Stomach smooth muscle (tissue), 2 donors: ENCODE data around the gene AP1G2.

Source experiments
- H3K27ac ChIP-seq: one replicate; pipeline ENCODE4 v1.7.0; 2013; ENCODE audit warnings: mild to moderate bottlenecking, low read length, inconsistent platforms
- H3K27me3 ChIP-seq, 2 donors: one replicate each; pipeline ENCODE4 v1.7.0; 2013; ENCODE audit warnings: low read length in 2 of 2; ENCODE audit not compliant: insufficient read depth in 2 of 2, control insufficient read depth in 1 of 2
- H3K36me3 ChIP-seq, 2 donors: one replicate each; pipeline ENCODE4 v1.7.0; 2013; ENCODE audit warnings: low read length in 2 of 2; ENCODE audit not compliant: control insufficient read depth in 2 of 2, insufficient read depth in 2 of 2
- H3K4me1 ChIP-seq: one replicate; pipeline ENCODE4 v1.7.0; 2013; ENCODE audit warnings: low read length; ENCODE audit not compliant: control insufficient read depth, insufficient read depth
- H3K4me3 ChIP-seq, 2 donors: one replicate each; pipeline ENCODE4 v1.7.0; 2013; ENCODE audit warnings: low read length in 2 of 2
- H3K9ac ChIP-seq, 2 donors: one replicate each; pipeline ENCODE4 v1.7.0; 2013; ENCODE audit warnings: low read length in 2 of 2, mild to moderate bottlenecking in 1 of 2
- H3K9me3 ChIP-seq, 2 donors: one replicate each; pipeline ENCODE4 v1.7.0; 2013; ENCODE audit warnings: low read length in 2 of 2; ENCODE audit not compliant: control insufficient read depth in 2 of 2
- donor health status: healthy.
- donor health status: Pancreatic carcinoma.

The AP1G2 gene

DNA sequence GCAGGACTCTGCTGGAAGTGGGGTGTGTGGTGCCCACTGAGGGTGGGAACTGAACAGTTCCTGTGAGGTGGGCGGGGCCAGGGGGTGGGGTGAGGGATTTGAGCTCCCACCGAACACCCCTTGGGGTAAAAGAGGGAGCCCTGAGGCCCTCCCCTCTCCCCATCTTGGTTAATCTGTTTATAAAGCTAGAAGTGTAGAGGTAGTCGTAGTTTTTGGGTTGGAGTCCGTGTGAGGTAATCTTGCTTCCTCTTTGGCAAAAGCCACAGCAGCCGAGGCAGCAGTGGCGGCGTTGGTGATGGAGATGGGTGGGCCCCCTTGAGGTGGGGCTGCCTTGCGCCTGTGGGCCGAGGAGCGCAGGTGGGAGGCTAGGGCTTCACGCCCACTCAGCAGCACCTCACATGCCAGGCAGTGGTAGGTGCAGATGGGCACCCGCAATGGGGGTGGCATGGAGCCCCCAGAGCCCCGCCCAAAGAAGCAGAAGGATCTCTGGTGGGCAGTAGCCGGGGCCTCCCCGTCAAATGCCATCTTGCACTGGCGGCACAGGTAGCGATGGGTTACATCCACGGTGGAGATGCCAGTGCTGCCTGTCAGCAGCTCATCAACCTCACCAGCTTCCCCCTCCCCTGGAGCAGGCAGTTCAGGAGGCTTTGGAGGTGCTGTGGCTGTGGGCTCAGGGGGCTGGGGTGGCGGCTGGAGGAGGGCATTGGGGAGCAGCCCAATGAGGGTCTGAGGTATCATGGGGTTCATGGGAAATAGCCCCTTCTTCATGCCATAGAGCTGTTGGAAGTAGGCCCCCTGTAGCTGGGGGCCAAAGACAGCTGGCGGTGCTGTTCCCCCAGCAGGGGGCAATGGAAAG is 45.6 kb downstream of the AP1G2 start:
- Histone ChIP-seq H3K9ac (no peak overlapping the region), H3K4me1 (no peaks in the 10 kb centered on the region), H3K27me3 (no peaks in the 10 kb centered on the region), H3K9me3 (no peaks in the 10 kb centered on the region), H3K27ac (no peak overlapping the region), H3K36me3 (no peaks in the 10 kb centered on the region), H3K4me3 (no peak overlapping the region)

DNA sequence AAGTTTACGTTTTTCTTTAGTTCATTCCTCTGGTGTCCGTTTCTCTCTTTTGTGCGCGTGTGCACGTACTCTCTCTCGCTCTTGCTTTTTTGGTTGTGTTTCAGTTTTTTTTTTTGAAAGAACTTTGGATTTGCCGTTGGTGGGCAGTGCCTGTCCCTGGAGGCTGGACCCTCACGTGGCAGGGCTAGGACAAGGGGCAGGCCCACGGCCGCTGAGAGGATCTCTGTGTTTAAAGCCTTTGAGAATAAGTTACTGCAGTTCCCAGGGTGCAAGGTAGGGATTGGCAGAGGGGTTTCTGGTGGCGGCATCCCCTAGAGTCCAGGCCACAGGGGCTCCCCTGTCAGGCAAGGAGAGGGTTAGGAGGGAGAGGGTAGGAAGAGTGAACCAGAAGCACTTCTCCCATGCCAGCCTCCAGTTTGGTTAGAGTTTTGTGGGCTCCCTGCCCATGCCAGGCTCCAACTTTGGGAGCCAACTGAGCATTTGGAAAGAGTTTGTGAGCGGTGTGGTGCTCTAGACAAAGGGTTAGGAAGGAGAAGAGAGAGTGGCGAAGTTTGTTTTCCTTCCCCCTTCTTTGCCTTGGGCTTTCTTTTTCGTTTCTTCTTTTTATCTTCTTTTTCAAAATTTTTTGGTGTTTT is 46.6 kb downstream of the AP1G2 start:
- Histone ChIP-seq H3K9me3 (no peaks in the 10 kb centered on the region), H3K27ac (no peak overlapping the region), H3K27me3 (no peaks in the 10 kb centered on the region), H3K9ac (no peak overlapping the region), H3K36me3 (no peaks in the 10 kb centered on the region), H3K4me3 (no peak overlapping the region), H3K4me1 (no peaks in the 10 kb centered on the region)

DNA sequence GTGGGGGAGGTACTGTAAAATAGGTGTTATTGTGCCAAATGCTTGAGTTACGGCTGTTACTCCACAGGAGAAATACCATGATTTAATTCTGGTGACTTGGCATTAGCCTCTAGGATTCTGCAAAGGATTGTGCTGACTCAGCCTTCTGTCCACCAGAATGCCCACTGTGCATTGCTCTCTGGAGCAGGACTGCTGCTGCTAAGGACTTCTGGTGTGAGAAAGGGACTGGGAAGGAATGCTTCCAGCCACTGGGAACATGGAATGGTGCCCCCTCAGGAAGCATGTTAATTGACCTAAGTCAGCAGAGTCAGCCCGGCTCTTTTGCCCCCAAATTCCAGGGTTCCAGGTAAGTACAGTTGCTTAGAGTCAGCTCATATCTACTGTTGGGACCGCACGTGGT is 48.9 kb downstream of the AP1G2 start:
- Histone ChIP-seq H3K4me1 (peaks cover 12% of the 10 kb centered on the region), H3K9me3 (no peaks in the 10 kb centered on the region), H3K27me3 (no peaks in the 10 kb centered on the region), H3K36me3 (no peaks in the 10 kb centered on the region), H3K9ac (no peak overlapping the region), H3K27ac (no peak overlapping the region), H3K4me3 (no peak overlapping the region)

DNA sequence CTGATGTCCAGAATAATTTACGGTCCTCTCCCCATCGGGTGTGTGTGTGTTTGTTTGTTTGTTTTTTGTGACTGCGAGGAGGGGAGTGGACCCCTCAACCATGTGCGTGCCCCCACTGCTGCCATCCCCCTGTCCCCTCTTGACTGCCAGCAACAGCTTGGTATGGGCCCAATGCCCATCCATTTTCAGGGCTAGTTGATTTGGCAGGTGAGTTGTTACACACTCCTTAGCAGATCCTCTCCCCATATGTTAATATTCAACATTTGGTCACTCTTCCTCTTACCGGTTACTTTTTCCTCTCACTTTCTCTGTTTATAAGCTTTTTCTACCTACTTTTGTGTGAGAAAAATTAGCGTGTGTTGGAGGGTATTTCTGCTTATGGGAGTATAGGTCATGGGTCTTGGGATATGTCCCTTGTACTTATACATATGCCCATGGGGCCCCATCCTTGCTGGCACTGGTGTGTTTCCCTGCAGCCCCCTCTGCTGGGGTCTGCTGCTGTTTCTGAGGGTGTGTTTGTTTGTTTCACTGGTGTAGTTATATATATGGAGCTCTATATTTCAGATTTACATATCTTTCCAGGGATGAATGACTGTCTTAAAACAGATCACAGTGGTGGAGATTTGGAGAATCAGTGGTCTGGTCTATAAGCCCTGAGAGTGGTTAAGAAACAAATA is 49.8 kb downstream of the AP1G2 start:
- Histone ChIP-seq H3K27me3 (no peaks in the 10 kb centered on the region), H3K36me3 (no peaks in the 10 kb centered on the region), H3K9me3 (no peaks in the 10 kb centered on the region), H3K27ac (no peak overlapping the region), H3K4me1 (peaks cover 19% of the 10 kb centered on the region), H3K4me3 (no peak overlapping the region), H3K9ac (no peak overlapping the region)

DNA sequence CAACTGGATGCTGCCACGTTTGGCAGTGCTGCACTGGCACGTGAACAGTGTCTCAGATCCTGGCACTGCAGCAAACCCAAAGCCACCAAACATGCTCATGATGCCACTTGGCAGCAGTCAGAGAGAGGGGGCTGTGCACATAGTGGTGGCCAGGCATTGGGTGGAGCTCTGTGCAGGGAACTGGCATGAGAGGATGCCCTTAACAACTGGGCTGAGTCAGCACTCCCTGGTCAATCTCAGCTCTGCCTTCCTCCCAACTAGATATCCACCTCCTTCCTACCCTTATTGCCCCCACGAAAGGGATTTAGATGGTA is 53.0 kb downstream of the AP1G2 start:
- Histone ChIP-seq H3K27me3 (no peaks in the 10 kb centered on the region), H3K4me3 (no peak overlapping the region), H3K4me1 (peaks cover 22% of the 10 kb centered on the region), H3K9ac (no peak overlapping the region), H3K9me3 (no peaks in the 10 kb centered on the region), H3K27ac (no peak overlapping the region), H3K36me3 (peaks cover 0 to under 1% of the 10 kb centered on the region in 2 donors)

DNA sequence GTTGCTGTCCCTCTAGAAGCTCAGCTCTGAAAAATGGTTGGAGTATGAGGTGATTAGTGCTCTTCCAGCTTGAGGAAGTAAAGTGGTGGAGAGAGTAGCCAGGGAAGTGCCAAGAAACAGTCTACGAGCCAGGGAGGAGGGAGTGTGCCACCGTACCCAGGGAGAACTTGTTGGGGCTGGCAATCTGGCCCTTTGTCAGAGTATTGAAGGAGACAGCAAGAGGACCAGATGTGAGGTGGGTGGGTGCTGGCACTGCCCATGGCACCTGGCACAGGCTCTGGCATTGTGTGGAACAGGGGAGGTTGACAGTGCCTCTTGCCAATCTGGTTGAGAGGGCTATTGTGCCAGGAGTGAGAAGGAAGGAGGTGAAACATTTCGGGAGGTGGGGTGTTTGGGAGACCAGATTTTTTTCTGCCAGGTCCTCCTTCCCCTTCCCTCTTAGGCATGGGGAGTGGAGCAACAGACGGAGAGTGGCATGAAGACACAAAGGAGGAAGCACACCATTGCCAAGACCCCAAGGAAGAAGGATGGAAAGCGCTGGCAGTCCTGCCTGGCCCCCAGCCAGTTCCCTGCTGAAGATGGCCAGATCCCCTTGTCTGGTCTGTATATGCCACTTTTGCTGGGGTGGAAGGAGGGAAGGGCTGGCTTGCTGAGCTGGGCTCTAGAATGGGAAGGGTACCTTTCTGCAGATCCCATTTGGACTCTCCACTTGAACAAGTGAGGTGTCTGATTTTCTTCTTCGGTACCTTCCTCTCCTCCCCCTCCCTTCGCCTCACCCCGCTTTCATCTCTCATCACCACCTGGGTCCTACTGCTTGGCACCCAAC is 53.6 kb downstream of the AP1G2 start:
- Histone ChIP-seq H3K4me1 (peaks cover 22% of the 10 kb centered on the region), H3K9me3 (no peaks in the 10 kb centered on the region), H3K4me3 (no peak overlapping the region), H3K9ac (no peak overlapping the region), H3K27me3 (no peaks in the 10 kb centered on the region), H3K27ac (peak overlapping the region; percentile 31), H3K36me3 (peaks cover 0 to 3% of the 10 kb centered on the region in 2 donors)

DNA sequence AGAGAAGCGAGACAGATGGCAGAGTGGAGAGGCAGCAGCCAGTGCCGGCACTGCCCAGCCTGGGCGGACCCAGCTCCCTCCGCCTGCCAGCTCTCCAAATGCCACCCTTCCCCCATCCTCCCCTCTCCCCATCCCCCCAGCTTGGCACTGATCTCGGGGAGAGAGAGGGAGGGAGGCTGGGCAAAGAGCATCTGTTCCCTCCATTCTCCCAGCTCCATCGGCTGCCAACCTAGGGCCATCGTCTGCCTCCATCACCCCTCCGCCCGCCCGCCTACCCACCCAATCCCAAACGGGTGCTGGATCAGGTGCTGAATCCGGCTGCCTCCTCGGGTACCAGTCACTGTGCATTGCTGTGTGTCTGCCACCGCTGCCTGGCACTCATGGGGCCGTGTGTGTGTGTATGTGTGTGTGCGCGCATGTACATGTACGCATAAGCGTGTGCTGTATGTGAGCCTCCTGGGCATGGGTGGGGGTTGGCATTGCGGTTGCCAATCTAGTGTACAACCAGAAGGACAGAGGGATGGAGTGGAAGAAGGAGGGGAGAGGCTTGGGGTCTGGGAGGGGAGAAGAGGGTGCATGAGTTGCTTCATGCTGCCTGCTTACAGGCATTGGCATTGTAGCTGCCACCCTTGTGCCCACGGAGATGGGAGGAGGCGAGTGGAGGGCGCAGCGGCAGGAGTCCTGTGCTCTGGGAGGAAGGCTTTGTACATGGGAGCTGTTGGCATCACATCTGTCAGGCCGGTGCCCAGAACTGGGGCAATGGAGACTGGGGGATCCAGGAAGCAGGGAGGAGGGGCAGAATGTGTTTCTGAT is 54.4 kb downstream of the AP1G2 start:
- Histone ChIP-seq H3K27ac (peak overlapping the region; percentile 31), H3K4me3 (peak overlapping the region in 1 of 2 donors; percentile 63), H3K9ac (no peak overlapping the region), H3K36me3 (peaks cover 0 to 3% of the 10 kb centered on the region in 2 donors), H3K27me3 (no peaks in the 10 kb centered on the region), H3K4me1 (peaks cover 22% of the 10 kb centered on the region), H3K9me3 (no peaks in the 10 kb centered on the region)

DNA sequence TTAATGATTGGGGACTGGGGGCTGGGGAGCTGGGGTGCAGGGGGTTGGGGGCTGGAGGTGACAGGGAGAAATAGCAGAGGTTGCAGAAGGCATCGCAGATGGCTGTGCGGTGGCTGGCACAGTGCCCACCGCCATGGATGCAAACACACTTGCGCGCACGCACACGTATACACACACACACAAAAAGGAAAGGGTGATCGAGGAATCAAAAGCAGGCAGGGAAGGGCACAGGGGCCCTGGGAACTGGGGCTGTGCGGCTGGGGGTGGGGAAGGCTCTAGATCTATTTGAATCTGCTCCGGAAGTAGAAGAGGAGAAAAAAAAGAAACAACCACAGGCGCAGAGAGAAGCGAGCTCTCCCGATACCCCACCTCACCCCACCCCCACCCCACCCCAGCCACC is 55.4 kb downstream of the AP1G2 start:
- Histone ChIP-seq H3K9me3 (no peaks in the 10 kb centered on the region), H3K4me1 (peaks cover 22% of the 10 kb centered on the region), H3K27me3 (no peaks in the 10 kb centered on the region), H3K4me3 (peak overlapping the region in 1 of 2 donors; percentile 63), H3K27ac (no peak overlapping the region), H3K36me3 (peaks cover 0 to 3% of the 10 kb centered on the region in 2 donors), H3K9ac (no peak overlapping the region)
